H1 (cell line): ENCODE results near the gene PCDHB8. TPM values are rescaled to one million over a fixed set of nuclear protein-coding genes. Genes with fewer than 3 reads are reported as not detected.
"Not testable (repeated sequence)": the region's sequence is repeated elsewhere in the genome, so short reads cannot be mapped to it uniquely, and the experiment has no call there.

Experiments
- CTCF ChIA-PET: fragments of 300-600 bp; sonication (Branson Sonifier 250); formaldehyde crosslinking; loops from one replicate; lab custom pipeline; 2021; ENCODE audit not compliant: partially characterized antibody; lab: Charles Lee
- POLR2A ChIA-PET: fragments of 300-600 bp; sonication (Branson Sonifier 250); formaldehyde crosslinking; loops from one replicate; lab custom pipeline; 2021; ENCODE audit warnings: inconsistent platforms; ENCODE audit not compliant: partially characterized antibody; lab: Charles Lee
- DNase-seq, 2 experiments: peaks; one replicate each; pipeline versions ENCODE4 v3.0.0 to v3.0.0-alpha.2; 2010 to 2022; ENCODE audit warnings: low spot score in 2 of 2, low read depth in 1 of 2, mixed read lengths in 1 of 2
- FAIRE-seq: peaks from 2 replicates; lab custom pipeline; 2011; peaks lifted over from hg19 to GRCh38; lab: Jason Lieb, UNC
- H2AFZ ChIP-seq: 2 replicates; pipeline ENCODE4 v1.8.1; 2012; ENCODE audit warnings: low read length, inconsistent platforms
- H2AK5ac ChIP-seq: 2 replicates; pipeline ENCODE4 v1.6.1; 2013; ENCODE audit warnings: low read depth, low read length
- H2BK120ac ChIP-seq: replicated peaks from 2 replicates; pipeline ENCODE3; 2013; ENCODE audit warnings: low read depth, low read length, inconsistent platforms
- H2BK12ac ChIP-seq: 2 replicates; pipeline ENCODE4 v1.6.1; 2013; ENCODE audit warnings: low read depth, low read length
- H2BK15ac ChIP-seq: 2 replicates; pipeline ENCODE4 v1.6.1; 2013; ENCODE audit warnings: low read length
- H2BK20ac ChIP-seq: 2 replicates; pipeline ENCODE4 v1.6.1; 2013; ENCODE audit warnings: low read length
- H2BK5ac ChIP-seq: 2 replicates; pipeline ENCODE4 v1.6.1; 2013; ENCODE audit warnings: low read depth, low read length
- H3K14ac ChIP-seq: 2 replicates; pipeline ENCODE4 v1.6.1; 2013; ENCODE audit warnings: inconsistent platforms; ENCODE audit not compliant: insufficient read length
- H3K18ac ChIP-seq: 2 replicates; pipeline ENCODE4 v1.6.1; 2013; ENCODE audit warnings: low read length; ENCODE audit errors: extremely low read depth
- H3K23ac ChIP-seq: 2 replicates; pipeline ENCODE4 v1.6.1; 2013; ENCODE audit warnings: inconsistent platforms; ENCODE audit not compliant: insufficient read length
- H3K23me2 ChIP-seq: 2 replicates; pipeline ENCODE4 v1.6.1; 2013; ENCODE audit warnings: low read depth, low read length
- H3K27ac ChIP-seq: 2 replicates; pipeline ENCODE4 v1.6.1; 2011; ENCODE audit warnings: low read depth, low read length, inconsistent platforms
- H3K27me3 ChIP-seq, 4 experiments: replicated peaks in 1 of 4; 1 replicate in 1 of 4; 2 replicates in 3 of 4; pipeline versions ENCODE4 v1.6.1 to v1.8.1; 2011 to 2013; ENCODE audit warnings: low read length in 3 of 4, mild to moderate bottlenecking in 3 of 4, inconsistent platforms in 2 of 4, mixed read lengths in 2 of 4, moderate library complexity in 1 of 4; ENCODE audit not compliant: control insufficient read depth in 3 of 4, insufficient read depth in 3 of 4; ENCODE audit errors: extremely low read depth in 1 of 4
- H3K36me3 ChIP-seq, 4 experiments: 2 replicates each; pipeline versions ENCODE4 v1.6.1 to v1.8.1; 2011 to 2013; ENCODE audit warnings: mild to moderate bottlenecking in 4 of 4, low read length in 3 of 4, moderate library complexity in 2 of 4, control low read depth in 1 of 4, inconsistent platforms in 1 of 4; ENCODE audit not compliant: insufficient read depth in 4 of 4, control insufficient read depth in 2 of 4
- H3K4ac ChIP-seq: replicated peaks from 2 replicates; pipeline ENCODE3; 2013; ENCODE audit warnings: low read length, low read depth, mixed read lengths, inconsistent platforms; ENCODE audit not compliant: insufficient read length
- H3K4me1 ChIP-seq, 4 experiments: replicated peaks in 1 of 4; 1 replicate in 1 of 4; 2 replicates in 3 of 4; pipeline versions ENCODE4 v1.6.1 to v1.8.1; 2011 to 2013; ENCODE audit warnings: low read length in 3 of 4, inconsistent platforms in 2 of 4, mixed read lengths in 1 of 4; ENCODE audit not compliant: insufficient read depth in 4 of 4, control insufficient read depth in 3 of 4
- H3K4me2 ChIP-seq, 2 experiments: 2 replicates each; pipeline versions ENCODE4 v1.6.1 to v1.8.1; 2011 to 2013; ENCODE audit warnings: low read depth in 2 of 2, low read length in 2 of 2, control low read depth in 1 of 2, inconsistent platforms in 1 of 2, mild to moderate bottlenecking in 1 of 2; ENCODE audit not compliant: insufficient read depth in 1 of 2
- H3K4me3 ChIP-seq, 4 experiments: fragments of 200-600, 300-600 bp in 1 of 4; sonication (generic), shearing (Covaris generic), sonication (Bioruptor Twin) in 1 of 4; 2 replicates each; pipeline versions ENCODE4 v1.5.1 to v1.8.1; 2011 to 2016; ENCODE audit warnings: low read length in 4 of 4, low read depth in 3 of 4, control low read depth in 2 of 4, inconsistent platforms in 2 of 4, mild to moderate bottlenecking in 2 of 4, mixed read lengths in 1 of 4, moderate library complexity in 1 of 4; ENCODE audit not compliant: insufficient read depth in 2 of 4; ENCODE audit errors: extremely low read depth in 1 of 4
- H3K56ac ChIP-seq: replicated peaks from 2 replicates; pipeline ENCODE3; 2013; ENCODE audit warnings: low read depth, mild to moderate bottlenecking, mixed read lengths, low read length, inconsistent platforms; ENCODE audit not compliant: insufficient read length
- H3K79me1 ChIP-seq: 2 replicates; pipeline ENCODE4 v1.6.1; 2013; ENCODE audit warnings: low read depth, low read length, control low read depth
- H3K79me2 ChIP-seq, 2 experiments: 2 replicates each; pipeline versions ENCODE4 v1.6.1 to v1.8.1; 2012 to 2013; ENCODE audit warnings: low read length in 2 of 2, mild to moderate bottlenecking in 2 of 2, inconsistent platforms in 1 of 2; ENCODE audit not compliant: insufficient read depth in 2 of 2, control insufficient read depth in 1 of 2
- H3K9ac ChIP-seq, 4 experiments: replicated peaks in 1 of 4; 1 replicate in 1 of 4; 2 replicates in 3 of 4; pipeline versions ENCODE4 v1.6.1 to v1.8.1; 2011 to 2013; ENCODE audit warnings: low read depth in 3 of 4, low read length in 3 of 4, control low read depth in 2 of 4, mild to moderate bottlenecking in 2 of 4, moderate library complexity in 2 of 4, inconsistent platforms in 1 of 4; ENCODE audit errors: extremely low read depth in 1 of 4
- H3K9me3 ChIP-seq, 2 experiments: 2 replicates each; pipeline versions ENCODE4 v1.6.1 to v1.8.1; 2012 to 2013; ENCODE audit warnings: mild to moderate bottlenecking in 2 of 2, moderate library complexity in 2 of 2, control low read depth in 1 of 2, inconsistent platforms in 1 of 2, low read depth in 1 of 2, low read length in 1 of 2, mixed read lengths in 1 of 2; ENCODE audit not compliant: insufficient read depth in 2 of 2
- H4K20me1 ChIP-seq, 2 experiments: replicated peaks in 1 of 2; 2 replicates each; pipeline versions ENCODE3 to v1.8.1; 2011 to 2013; ENCODE audit warnings: inconsistent platforms in 2 of 2, low read length in 2 of 2, mild to moderate bottlenecking in 1 of 2; ENCODE audit not compliant: insufficient read depth in 2 of 2, control insufficient read depth in 1 of 2
- H4K5ac ChIP-seq: 2 replicates; pipeline ENCODE4 v1.6.1; 2013; ENCODE audit warnings: low read length, low read depth, mixed read lengths, inconsistent platforms; ENCODE audit not compliant: insufficient read length
- H4K8ac ChIP-seq: 2 replicates; pipeline ENCODE4 v1.8.0; 2013; ENCODE audit warnings: mild to moderate bottlenecking, moderate library complexity, low read length, inconsistent platforms; ENCODE audit not compliant: insufficient read depth; ENCODE audit errors: extremely low read depth
- H4K91ac ChIP-seq: replicated peaks from 2 replicates; pipeline ENCODE3; 2013; ENCODE audit warnings: low read length, mixed read lengths, inconsistent platforms; ENCODE audit not compliant: insufficient read length
- WGBS, 2 experiments: shearing (Covaris generic) in 1 of 2; methylation state at CpG; one replicate each; pipeline versions ENCODE4 v1.1.6 to v1.1.7; 2013 to 2015; ENCODE audit warnings: low lambda C conversion rate in 2 of 2, mixed read lengths in 2 of 2, inconsistent platforms in 1 of 2, low coverage in 1 of 2, missing lambda C conversion rate in 1 of 2; ENCODE audit not compliant: insufficient replicate concordance in 2 of 2, insufficient coverage in 1 of 2, insufficient read length in 1 of 2; ENCODE audit errors: extremely low coverage in 1 of 2, missing lambda C conversion rate in 1 of 2; 5-methylcytosine and 5-hydroxymethylcytosine counted together
- polyA plus RNA-seq, 7 experiments: library from polyadenylated mRNA; depleted of rRNA in 3 of 7; stranded (reverse) in 5 of 7; unstranded in 2 of 7; fragments of >200 nt in 5 of 7; fragments of 200-250 nt in 2 of 7; gene quantifications; 1 replicate in 5 of 7; 2 replicates in 1 of 7; 4 replicates in 1 of 7; pipeline versions ENCODE4 v1.2.1 to v1.2.3, GENCODE V29; 2011 to 2013; ENCODE audit warnings: missing spikeins in 2 of 7, mixed read lengths in 2 of 7
- total RNA-seq: library from RNA; stranded (reverse); fragmentation: NEBNext Ultra II Directional; extraction: Animal tissue kit (Norgen Biotek cat#: 25700); gene quantifications from 2 replicates; pipeline ENCODE4 v1.2.1, GENCODE V29; 2021

The PCDHB8 gene
- total and polyA plus RNA-seq, 2 of the 8 experiments (the other 6 are each of a cell fraction or from before 2014, with no cell fraction given), result 0.24 to 1.1 TPM

GRCh38 chr5:141214583-141214982 lies 37.0 kb downstream of the PCDHB8 start:
- H3K4me2 ChIP-seq, H3K9ac ChIP-seq, H3K14ac ChIP-seq, H3K27ac ChIP-seq, H2BK20ac ChIP-seq, H2AFZ ChIP-seq, H3K23ac ChIP-seq, H4K8ac ChIP-seq, H4K91ac ChIP-seq, DNase-seq, H3K18ac ChIP-seq, H3K27me3 ChIP-seq, H2BK5ac ChIP-seq, H3K23me2 ChIP-seq, FAIRE-seq, H2BK15ac ChIP-seq, H3K79me2 ChIP-seq, H3K4me3 ChIP-seq, H2BK120ac ChIP-seq, H2AK5ac ChIP-seq, H3K56ac ChIP-seq, POLR2A ChIA-PET, H4K5ac ChIP-seq, H3K4ac ChIP-seq, H4K20me1 ChIP-seq, H3K79me1 ChIP-seq, H3K36me3 ChIP-seq, H3K4me1 ChIP-seq, H2BK12ac ChIP-seq: not testable (repeated sequence)
- 94% methylated on average over 10 of the region's 12 CpGs; no CpG with 5 or more reads in 1 of the 2 experiments for WGBS, 2 experiments
- CTCF ChIA-PET, result interaction anchor here (0.6 to 2.9 kb wide), 14 partner anchors 9 to 350 kb away, joined by 3 to 21 read pairs (median 6); partner anchors contain the start of genes PCDHB14, PCDHB15, PCDHB16 and PCDHGA10
- H3K9me3 ChIP-seq, result peaks cover 7 to 28% of the 10 kb centered on the region in 2 experiments; a peak in 3 of 4 replicates

DNA sequence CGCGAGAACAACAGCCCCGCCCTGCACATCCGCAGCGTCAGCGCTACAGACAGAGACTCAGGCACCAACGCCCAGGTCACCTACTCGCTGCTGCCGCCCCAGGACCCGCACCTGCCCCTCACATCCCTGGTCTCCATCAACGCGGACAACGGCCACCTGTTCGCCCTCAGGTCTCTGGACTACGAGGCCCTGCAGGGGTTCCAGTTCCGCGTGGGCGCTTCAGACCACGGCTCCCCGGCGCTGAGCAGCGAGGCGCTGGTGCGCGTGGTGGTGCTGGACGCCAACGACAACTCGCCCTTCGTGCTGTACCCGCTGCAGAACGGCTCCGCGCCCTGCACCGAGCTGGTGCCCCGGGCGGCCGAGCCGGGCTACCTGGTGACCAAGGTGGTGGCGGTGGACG lies 37.9 kb downstream of the PCDHB8 start:
- H3K23me2 ChIP-seq, H3K56ac ChIP-seq, H4K20me1 ChIP-seq, H3K4ac ChIP-seq, H3K23ac ChIP-seq, H3K9ac ChIP-seq, H3K79me2 ChIP-seq, H2BK12ac ChIP-seq, H3K18ac ChIP-seq, H3K79me1 ChIP-seq, H3K14ac ChIP-seq, DNase-seq, H2AFZ ChIP-seq, POLR2A ChIA-PET, H3K27ac ChIP-seq, H4K91ac ChIP-seq, H3K4me1 ChIP-seq, H2BK120ac ChIP-seq, H2BK5ac ChIP-seq, H3K27me3 ChIP-seq, H4K5ac ChIP-seq, H4K8ac ChIP-seq, H2AK5ac ChIP-seq, H3K4me2 ChIP-seq, H3K36me3 ChIP-seq, H3K4me3 ChIP-seq, FAIRE-seq, H2BK20ac ChIP-seq, H2BK15ac ChIP-seq: not testable (repeated sequence)
- CTCF ChIA-PET, result interaction anchor here (1.0 to 2.1 kb wide), 3 partner anchors 13 to 349 kb away, joined by 3 to 7 read pairs (median 3); partner anchors contain the start of gene PCDHGB7
- peaks cover 7 to 21% of the 10 kb centered on the region in 2 experiments; a peak in 3 of 4 replicates for H3K9me3 ChIP-seq
- 97% methylated on average over 17 of the region's 40 CpGs; no CpG with 5 or more reads in 1 of the 2 experiments for WGBS, 2 experiments
